GM19240 (cell line): ENCODE results near the gene ANGPTL8.

Experiments used
- DNase-seq: peaks from one replicate; pipeline ENCODE4 v3.0.0; 2011; ENCODE audit warnings: low spot score; ENCODE audit not compliant: insufficient read length

Gene ANGPTL8

GRCh38 chr19:11239377-11240000 lies at the start of gene ANGPTL8:
TSS of gene ANGPTL8 (plus strand) at chr19:11239619. CDS start at chr19:11239638, 19 bp downstream.
- DNase-seq = no peak

GRCh38 chr19:11190501-11190900 lies 48.9 kb upstream of the ANGPTL8 start:
- DNase-seq = no peak

- DNase-seq = no peak
Measured at GRCh38 chr19:11191273-11191755, 48.1 kb upstream of the ANGPTL8 start.

- DNase-seq = no peak
Measured at GRCh38 chr19:11191934-11192333, 47.5 kb upstream of the ANGPTL8 start.

GRCh38 chr19:11192957-11193939 lies 46.2 kb upstream of the ANGPTL8 start:
- no peak for DNase-seq

GRCh38 chr19:11194173-11194572 lies 45.2 kb upstream of the ANGPTL8 start:
- DNase-seq = no peak

- no peak for DNase-seq
Measured at GRCh38 chr19:11194656-11195558, 44.5 kb upstream of the ANGPTL8 start.

GRCh38 chr19:11195681-11196080 lies 43.7 kb upstream of the ANGPTL8 start:
- no peak for DNase-seq

- DNase-seq = no peak
Measured at GRCh38 chr19:11196406-11197287, 42.8 kb upstream of the ANGPTL8 start.

- peak; percentile 94 for DNase-seq
Measured at GRCh38 chr19:11197291-11198174, 41.9 kb upstream of the ANGPTL8 start, which contains the start of gene KANK2. TSS of gene KANK2 (minus strand) at chr19:11197545. CDS start at chr19:11194511, 3,034 bp downstream.

- no peak for DNase-seq
Measured at GRCh38 chr19:11198175-11198534, 41.3 kb upstream of the ANGPTL8 start.

- DNase-seq = no peak
Measured at GRCh38 chr19:11198769-11199424, 40.5 kb upstream of the ANGPTL8 start.

GRCh38 chr19:11199517-11199916 lies 39.9 kb upstream of the ANGPTL8 start:
- no peak for DNase-seq

- DNase-seq = no peak
Measured at GRCh38 chr19:11200015-11200574, 39.3 kb upstream of the ANGPTL8 start.

GRCh38 chr19:11200931-11201330 lies 38.5 kb upstream of the ANGPTL8 start:
- no peak for DNase-seq

GRCh38 chr19:11201791-11202190 lies 37.6 kb upstream of the ANGPTL8 start:
- no peak for DNase-seq

GRCh38 chr19:11202488-11203193 lies 36.8 kb upstream of the ANGPTL8 start:
- DNase-seq = no peak
